ENCODE results near the gene GOLPH3L.
"Not testable (repeated sequence)": the region's sequence is repeated elsewhere in the genome, so short reads cannot be mapped to it uniquely, and the experiment has no call there.

Gene GOLPH3L

GRCh38 chr1:150657064-150657463, 39.9 kb downstream of the GOLPH3L start:
- not testable (repeated sequence) for DNase-seq

- DNase-seq, result not testable (repeated sequence)
These were observed 42.3 kb downstream of the GOLPH3L start for GRCh38 chr1:150654635-150655034.

- DNase-seq, result no peak
These were observed 46.8 kb downstream of the GOLPH3L start for GRCh38 chr1:150650193-150650592.

GRCh38 chr1:150649441-150650075, 47.4 kb downstream of the GOLPH3L start:
- no peak for DNase-seq

- DNase-seq, result no peak
These were observed 54.7 kb downstream of the GOLPH3L start for GRCh38 chr1:150642296-150642695.

- not testable (repeated sequence) for DNase-seq
These were observed 55.7 kb downstream of the GOLPH3L start for GRCh38 chr1:150641126-150641815.

GRCh38 chr1:150638430-150638829, 58.5 kb downstream of the GOLPH3L start:
- not testable (repeated sequence) for DNase-seq

- DNase-seq, result not testable (repeated sequence)
These were observed 61.9 kb downstream of the GOLPH3L start for GRCh38 chr1:150634839-150635622.

- DNase-seq, result peak; percentile 98
These were observed 67.6 kb downstream of the GOLPH3L start, which contains the start of gene ENSA for GRCh38 chr1:150629115-150629928. Gene ENSA, minus strand, starts transcription at chr1:150629612. Its CDS starts 142 bp downstream, at chr1:150629470.

GRCh38 chr1:150628766-150629114, 68.2 kb downstream of the GOLPH3L start:
- no peak for DNase-seq

GRCh38 chr1:150627826-150628410, 69.0 kb downstream of the GOLPH3L start:
- no peak for DNase-seq

GRCh38 chr1:150626150-150626549, 70.8 kb downstream of the GOLPH3L start:
- DNase-seq, result no peak

- not testable (repeated sequence) for DNase-seq
These were observed 72.4 kb downstream of the GOLPH3L start for GRCh38 chr1:150624546-150624945.

GRCh38 chr1:150624134-150624533, 72.8 kb downstream of the GOLPH3L start:
- DNase-seq, result not testable (repeated sequence)

- DNase-seq, result no peak
These were observed 74.5 kb downstream of the GOLPH3L start for GRCh38 chr1:150622303-150622975.

GRCh38 chr1:150621497-150622302, 75.3 kb downstream of the GOLPH3L start:
- DNase-seq, result peak; percentile 77

GRCh38 chr1:150620919-150621318, 76.0 kb downstream of the GOLPH3L start:
- no peak for DNase-seq

GRCh38 chr1:150619576-150620509, 77.1 kb downstream of the GOLPH3L start:
- DNase-seq, result peak; percentile 44

- peak; percentile 37 for DNase-seq
These were observed 81.4 kb downstream of the GOLPH3L start for GRCh38 chr1:150615346-150616201.

Measured in CD4-positive, alpha-beta T cell treated with Interleukin-12 subunit alpha and Interleukin-12 subunit beta, for 1 hour (primary cell).